RKO (cell line): ENCODE data around the gene APOF.
"Not testable (repeated sequence)": the region's sequence is repeated elsewhere in the genome, so short reads cannot be mapped to it uniquely, and the experiment has no call there.

Source experiments
- DNase-seq: peaks from one replicate; pipeline ENCODE4 v3.0.0-alpha.2; 2016; ENCODE audit warnings: low spot score

APOF gene, protein sequence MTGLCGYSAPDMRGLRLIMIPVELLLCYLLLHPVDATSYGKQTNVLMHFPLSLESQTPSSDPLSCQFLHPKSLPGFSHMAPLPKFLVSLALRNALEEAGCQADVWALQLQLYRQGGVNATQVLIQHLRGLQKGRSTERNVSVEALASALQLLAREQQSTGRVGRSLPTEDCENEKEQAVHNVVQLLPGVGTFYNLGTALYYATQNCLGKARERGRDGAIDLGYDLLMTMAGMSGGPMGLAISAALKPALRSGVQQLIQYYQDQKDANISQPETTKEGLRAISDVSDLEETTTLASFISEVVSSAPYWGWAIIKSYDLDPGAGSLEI

DNA sequence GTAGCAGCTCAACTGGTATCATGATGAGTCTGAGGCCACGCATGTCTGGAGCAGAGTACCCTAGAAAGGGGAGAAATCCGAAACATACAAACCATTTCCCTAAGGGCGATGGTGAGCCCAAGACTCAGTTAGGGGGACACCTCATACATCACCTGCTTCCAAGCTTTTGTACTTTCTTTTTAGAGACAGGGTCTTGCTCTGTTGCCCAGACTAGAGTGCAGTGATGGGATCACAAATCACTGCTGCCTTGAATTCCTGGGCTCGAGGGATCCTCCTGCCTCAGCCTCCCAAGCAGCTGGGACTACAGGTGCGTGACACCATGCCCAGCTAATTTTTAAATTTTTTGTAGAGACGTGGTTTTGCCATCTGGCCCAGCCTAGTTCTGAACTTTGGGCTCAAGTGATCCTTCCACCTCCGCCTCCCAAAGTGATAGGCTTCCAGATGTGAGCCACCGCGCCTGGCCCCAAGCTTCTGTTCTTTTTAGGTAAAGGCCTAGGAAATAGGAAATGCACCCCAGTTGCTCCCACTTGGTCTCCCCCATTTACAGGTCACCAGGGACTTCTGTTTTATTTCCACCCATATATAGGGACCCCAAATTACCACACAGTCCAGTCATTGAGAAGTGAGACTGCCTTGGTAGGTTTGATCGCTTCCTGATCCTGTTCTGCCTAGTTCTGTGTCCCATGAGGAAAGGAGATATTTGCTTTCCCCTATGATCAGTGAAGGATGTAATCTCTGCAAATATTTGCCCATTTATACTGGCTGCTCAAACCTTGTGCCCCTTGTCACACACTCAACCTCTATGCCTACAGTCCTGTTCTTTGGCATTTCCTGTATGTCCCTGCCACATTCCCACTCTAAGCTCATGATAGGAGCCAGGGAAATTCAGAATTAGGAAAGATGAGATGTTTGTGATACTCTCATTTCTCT is at the start of gene APOF:
Gene APOF (minus strand): TSS at position 728 of the 930 bp plus-strand sequence. CDS start 112 bp downstream, at position 616.
- no peak for DNase-seq

DNA sequence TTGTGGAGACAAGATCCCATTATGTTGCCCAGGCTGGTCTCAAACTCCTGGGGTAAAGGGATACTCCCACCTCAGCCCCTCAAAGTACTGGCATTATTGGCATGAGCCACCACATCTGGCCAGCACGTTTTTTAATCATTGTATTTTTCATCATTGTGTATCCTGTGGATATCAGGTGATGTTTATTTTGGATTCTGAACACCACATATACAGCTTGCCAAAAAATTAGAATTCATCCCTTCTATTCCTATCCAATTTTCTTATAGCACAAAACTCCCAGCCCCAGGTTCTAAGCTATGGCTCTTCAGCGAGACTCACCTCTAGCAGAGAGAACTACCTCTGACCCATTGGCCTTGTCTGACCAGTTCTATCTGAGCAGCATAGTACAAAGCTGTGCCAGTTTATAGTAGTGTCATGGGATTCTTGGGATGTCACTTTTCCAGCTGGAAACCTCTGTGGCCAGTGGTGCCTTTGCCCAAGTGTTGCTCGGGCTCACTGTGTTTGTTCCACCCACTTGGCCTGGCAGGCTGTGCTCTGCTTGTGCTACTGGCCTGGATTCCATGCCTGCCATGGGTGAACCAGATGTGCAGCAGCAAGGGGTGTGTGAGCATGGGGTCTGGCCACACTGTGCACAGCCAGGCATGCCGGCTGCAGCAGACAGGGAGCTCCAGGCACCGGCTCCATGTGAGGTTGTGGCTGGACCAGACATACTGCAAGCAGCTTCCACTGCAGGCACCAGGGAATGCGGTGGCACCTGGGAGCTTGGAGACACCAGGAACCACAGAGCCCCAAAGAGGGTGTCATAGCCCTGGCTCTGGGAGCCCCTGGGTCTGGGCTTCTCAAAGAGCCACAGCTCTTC is 49.4 kb upstream of the APOF start:
- DNase-seq, result no peak

DNA sequence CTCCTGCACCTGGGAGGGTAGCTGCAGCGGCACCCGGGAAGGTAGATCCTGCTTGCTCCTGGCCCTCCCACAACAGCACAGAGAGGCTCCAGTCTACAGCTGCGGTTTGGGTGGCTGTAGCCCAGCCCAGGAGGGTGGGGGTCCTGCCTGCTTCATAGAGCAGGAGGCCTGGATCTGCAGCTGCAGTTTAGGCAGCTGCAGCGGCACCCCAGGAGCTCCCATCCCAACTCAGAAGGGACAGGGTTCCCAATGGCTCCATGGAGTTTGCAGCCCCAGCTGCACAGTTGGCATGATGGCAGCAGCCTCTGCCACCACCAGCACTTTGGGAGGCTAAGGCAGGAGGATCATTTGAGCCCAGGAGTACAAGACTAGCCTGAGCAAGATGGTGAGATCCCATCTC is 48.1 kb upstream of the APOF start:
- DNase-seq, result no peak

DNA sequence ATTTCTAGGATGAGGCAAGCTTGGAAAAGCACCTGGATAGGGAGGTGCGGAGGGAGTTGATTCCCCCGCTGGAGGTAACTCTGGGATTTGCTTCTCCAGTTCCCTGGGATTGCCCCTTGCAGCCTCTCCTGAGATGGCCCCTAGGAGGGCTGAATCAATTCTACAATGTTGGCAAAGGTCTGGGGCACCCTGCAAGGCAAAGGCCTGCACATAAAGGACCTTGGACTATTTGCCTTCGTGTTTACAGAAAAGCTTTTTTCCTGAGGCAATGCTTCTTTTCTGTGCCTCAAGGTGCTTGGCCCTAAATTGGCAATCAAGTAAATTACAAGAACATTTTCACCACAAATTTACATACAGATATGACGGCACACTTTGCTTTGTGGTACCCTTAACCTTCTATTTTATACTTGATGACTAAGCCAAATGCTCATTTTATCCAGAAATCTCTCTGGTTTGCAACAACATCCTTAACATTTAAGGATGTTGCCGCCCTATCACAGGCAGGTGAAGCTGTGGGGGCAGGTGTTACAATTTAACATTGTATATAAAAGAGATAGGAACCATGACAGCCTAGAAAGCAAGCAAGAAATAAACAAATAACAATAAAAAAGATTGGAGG is 46.3 kb upstream of the APOF start:
- no peak for DNase-seq

DNA sequence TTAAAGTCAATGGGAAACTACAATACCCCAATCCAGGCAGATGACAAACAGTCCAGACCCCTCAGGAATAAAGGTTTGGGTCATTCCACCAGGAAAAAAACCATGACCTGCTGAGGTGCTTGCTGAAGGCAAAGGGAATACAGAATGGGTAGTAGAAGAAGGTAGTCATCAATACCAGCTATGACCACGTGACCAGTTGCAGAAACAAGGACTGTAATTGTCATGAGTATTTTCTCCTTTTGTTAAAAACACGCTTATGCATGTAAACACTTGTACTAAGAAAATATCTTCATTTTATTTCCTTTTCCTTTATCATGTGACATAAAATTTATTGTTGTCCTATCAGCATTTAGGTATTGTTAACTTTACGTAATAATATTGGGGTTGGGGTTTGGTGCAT is 41.6 kb upstream of the APOF start:
- not testable (repeated sequence) for DNase-seq

DNA sequence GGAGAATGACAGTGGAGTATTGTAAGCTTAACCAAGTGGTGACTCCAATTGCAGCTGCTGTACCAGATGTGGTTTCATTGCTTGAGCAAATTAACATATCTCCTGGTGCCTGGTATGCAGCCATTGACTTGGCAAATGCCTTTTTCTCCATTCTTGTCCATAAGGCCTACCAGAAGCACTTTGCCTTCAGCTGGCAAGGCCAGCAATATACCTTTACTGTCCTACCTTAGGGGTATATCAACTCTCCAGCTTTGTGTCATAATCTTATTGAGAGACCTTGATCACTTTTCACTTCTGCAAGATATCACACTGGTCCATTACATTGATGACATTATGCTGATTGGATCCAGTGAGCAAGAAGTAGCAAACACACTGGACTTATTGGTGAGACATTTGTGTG is 39.0 kb upstream of the APOF start:
- DNase-seq, result not testable (repeated sequence)

DNA sequence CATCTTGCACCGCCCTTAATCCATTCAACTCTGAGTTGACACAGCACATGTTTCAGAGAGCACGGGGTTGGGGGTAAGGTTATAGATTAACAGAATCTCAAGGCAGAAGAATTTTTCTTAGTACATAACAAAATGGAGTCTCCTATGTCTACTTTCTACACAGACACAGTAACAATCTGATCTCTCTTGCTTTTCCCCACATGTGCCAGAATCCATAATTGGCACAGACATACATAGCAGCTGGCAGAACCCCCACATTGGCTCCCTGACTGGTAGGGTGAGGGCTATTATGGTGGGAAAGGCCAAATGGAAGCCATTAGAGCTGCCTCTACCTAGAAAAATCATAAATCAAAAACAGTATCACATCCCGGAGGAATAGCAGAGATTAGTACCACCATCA is 38.5 kb upstream of the APOF start:
- DNase-seq, result not testable (repeated sequence)

DNA sequence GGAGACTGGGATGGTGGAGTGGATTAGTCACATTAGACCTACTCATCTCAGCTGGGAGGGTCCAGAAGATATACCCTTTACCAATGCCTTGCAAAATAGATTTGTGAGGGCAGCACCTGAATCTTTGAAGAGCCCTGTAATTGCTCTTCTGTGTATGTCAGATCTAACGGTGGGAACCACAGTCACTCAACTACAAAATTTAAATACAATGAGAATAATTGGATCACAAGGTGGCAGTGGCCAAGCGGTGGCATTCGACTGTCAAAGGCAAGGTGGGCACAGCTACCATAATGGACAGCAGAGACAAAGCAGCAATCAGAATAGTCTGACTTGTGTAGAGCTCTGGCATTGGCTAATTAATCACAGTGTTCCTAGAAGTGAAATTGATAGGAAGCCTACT is 36.8 kb upstream of the APOF start:
- not testable (repeated sequence) for DNase-seq

DNA sequence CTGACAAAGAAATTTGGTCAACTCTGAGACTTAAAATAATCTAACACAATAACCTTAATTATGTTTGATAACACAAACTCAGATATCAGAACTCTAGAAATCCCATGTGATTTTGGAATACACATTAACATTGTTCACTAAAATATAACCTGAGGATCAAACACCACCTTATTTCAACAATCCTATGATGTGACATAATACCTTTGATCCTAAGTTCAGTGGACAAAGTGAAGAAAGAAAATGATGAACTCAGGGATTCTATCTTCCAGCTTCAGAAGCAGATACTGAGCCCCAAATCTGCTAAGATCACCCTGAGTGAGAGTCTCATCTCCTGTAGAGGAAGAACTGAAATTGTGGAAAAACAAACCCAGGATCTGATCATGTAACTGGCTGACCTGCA is 35.7 kb upstream of the APOF start:
- no peak for DNase-seq

DNA sequence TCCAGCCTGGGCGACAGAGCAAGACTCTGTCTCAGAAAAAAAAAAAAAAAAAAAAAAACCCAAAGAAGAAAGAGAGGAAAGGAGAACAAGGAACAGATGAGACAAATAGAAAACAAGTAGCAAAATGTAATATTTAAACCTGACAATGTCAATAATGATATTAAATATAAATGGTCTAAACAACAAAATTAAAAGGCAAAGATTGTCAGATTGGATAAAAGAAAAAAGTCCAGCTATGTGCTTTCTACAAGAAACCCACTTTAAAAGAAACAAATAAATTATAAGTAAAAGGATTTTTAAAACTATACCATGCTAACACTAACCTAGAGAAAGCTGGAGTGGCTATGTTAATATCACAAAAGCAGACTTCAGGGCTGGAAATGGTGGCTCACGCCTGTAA is 29.7 kb upstream of the APOF start:
- DNase-seq, result no peak

DNA sequence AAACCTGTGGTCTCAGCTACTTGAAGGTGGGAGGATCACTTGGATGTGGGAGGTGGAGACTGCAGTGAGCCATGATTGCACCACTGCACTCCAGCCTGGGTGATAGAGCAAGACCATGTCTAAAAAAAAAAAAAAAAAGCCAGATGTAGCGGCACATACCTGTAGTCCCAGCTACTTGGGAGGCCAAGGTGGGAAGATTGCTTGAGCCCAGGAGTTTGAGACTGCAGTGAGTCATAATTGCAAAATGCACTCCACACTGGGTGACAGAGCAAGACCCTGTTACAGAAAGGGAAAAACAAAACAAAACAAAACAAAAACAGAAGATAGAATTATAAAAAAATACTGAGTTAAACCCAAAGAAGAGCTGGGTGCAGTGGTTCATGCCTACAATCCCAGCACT is 29.1 kb upstream of the APOF start:
- DNase-seq, result no peak

DNA sequence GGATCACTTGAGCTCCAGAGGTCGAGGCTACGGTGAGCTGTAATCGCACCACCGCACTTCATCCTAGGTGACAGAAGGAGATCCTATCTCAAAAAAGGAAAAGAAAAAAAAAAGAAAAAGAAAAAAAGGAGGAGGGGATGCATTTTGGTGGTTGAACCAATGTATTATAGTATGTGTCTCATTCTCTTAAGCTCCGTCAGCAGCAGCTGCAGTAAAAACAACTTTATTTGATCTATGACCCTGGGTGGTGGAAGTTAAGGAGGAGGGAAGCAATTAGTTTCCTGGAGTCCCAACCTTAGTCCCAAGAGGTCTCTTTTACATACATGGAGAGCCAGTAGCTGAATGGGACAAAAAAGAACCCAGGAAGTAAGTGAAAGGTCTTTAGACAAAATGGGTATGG is 26.8 kb upstream of the APOF start:
- no peak for DNase-seq

DNA sequence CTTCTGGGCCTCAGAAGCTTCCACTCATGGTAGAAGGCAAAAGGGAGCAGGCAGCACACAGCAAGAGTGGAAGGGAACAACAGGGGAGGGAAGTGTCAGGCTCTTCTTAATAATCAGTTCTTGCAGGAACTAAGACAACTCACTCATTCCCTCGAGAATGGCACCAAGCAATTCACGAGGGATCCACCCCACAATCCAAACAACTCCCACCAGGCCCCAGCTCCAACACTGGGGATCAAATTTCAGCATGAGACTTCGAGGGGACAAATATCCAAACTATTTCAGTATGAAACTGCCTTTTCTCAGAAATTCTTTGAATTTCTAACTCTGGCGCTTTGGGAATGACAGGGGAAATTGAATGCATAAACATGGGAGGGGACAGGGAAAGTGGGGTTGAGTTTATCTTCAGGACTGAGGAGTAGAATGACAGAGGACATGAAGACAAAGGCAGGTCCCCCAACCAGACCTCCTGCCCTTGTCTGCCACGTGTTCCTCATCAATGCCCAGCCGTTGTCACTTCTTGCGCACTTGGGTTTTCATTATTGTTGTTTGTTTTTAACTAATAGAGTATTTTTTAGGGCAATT is 24.6 kb upstream of the APOF start:
- no peak for DNase-seq

DNA sequence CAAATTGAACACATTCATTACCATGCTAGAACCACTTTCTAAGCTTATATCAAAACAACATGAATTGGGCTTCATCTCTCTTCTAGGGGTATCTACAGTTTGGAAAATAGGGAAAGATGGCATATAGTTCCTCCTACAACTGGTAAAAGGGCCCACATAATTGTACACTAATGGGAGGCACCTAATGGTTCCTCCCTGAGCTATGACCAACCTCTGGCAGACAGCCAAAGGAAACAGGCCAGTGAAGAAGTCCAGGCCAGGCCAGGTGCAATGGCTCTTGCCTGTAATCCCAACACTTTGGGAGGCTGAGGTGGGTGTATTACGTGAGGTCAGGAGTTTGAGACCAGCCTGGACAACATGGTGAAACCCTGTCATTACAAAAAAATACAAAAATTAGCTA is 23.2 kb upstream of the APOF start:
- no peak for DNase-seq

DNA sequence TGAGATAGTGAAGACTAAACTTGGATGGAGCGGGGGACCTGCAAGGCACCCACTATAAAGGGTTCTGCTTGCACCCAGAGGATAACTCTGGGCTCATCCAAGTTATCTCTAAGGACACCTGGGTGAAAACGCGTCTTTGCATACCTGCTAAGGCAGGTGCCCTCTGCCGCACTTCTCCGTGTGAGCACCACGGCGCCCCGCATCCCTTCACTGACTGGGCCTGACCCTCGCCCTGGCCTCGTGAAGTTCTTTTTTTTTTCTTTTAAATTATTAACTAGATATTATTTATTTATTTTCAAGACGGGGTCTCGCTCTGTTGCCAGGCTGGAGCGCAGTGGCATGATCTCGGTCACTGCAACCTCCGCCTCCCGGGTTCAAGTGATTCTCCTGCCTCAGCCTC is 20.0 kb upstream of the APOF start:
- DNase-seq, result no peak

DNA sequence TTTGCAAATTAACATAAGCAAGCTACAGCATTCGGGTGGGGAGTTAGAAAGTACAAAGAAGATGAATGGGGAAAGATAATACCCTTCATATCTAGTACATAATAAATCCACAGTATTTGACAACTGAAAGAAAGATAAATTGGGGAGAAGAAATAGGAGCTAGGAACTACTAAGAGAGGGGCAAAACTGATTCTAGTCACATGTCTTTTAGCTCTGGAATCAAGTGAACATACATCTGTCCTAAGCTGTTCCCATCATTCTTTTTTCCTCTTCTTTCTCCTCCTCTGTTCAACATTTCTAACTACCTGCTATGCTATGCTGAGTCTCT is 15.3 kb upstream of the APOF start:
- no peak for DNase-seq

DNA sequence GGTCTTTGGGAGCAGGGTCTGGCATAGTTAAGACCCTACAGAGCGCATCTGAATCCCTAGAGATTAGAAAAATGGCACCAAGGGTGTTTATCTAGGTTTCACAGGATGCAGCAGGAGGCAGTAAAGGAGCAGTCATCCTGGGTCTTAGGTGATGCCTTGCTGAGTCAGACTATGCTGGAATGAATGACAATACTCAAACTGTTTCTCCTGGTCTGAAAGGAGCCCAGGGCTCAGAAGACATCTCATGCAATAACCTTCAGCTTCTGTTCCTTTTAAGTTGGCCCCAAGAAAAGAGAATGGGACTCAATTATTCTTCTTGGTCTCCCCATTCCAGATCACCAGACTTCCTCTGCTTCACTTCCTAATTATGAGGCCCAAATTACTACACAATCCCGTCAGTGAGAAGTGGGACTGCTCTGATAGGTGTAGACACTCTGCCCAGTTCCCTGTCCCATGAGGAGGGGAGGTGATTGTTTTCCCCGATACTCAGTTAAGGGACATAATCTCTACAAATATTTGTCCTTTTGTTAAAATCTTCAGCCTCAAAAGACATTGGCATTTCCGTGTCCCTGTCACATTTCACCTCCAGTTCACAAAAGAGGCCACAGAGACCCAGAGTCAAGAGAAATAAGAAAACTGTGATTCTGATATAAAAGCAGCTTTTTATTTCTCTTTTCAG is 14.8 kb upstream of the APOF start:
- DNase-seq, result peak; percentile 73

DNA sequence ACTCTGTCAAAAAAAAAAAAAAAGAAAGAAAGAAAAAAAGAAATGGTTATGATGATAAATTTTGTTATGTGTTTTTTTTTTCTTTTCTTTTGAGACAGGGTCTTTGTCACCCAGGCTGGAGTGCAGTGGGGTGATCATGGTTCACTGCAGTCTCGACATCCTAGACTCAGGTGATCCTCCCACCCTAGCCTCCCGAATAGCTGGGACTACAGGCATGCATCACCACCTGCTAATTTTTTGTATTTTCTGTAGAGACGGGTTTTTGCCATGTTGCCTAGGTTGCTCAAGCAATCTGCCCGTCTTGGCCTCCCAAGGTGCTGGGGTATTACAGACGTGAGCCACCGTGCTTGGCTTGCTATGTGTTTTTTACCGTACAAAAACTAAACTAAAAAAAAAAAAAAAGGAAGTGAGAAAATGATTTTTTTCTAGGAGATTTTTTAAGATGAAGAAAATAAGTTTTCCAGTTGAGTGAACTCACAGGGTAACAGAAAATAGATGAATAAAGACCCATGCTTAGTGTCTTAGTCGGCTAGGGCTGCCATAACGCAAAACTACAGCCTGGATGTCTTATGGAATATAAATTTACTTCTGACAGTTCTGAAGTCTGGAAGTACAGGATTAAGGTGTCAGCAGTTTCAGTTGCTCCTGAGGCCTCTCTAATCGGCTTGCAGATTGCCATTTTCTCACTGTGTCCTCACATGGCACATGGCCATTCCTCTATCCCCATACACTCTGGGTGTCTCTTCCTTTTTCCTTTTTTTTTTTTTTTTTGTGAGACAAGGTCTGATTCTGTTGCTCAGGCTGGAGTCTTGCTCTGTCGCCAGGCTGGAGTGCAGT is 13.2 kb upstream of the APOF start:
- DNase-seq, result no peak

DNA sequence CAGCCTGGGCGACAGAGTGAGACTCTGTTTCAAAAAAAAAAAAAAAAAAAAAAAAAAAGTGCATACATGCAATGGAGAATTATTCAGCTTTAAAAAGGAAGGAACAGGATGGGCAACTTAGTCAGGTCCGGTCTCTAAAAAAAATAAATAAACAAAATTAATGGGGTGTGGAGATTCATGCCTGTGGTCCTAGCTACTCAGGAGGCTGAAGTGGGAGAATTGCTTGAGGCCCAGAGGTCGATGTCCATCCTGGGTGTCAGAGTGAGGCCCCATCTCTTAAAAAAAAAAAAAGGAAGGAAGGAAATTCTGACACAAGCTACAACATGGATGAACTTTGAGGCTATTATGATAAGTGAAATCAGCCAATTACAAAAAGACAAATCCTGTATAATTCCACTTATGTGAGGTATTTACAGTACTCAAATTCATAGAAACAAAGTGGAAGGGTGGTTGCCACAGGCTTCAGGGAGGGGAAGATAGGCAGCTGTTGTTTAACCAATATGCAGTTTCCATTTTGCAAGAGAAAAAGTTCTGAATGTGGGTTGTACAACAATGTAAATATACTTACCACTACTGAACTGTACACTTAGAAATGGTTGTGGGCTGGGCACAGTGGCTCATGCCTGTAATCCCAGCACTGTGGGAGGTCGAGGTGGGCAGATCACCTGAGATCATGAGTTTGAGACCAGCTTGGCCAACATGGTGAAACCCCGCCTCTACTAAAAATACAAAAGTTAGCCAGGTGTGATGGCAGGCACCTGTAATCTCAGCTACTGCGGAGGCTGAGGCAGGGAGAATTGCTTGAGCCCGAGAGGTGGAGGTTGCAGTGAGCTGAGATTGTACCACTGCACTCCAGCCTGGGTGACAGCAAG is 12.3 kb upstream of the APOF start:
- no peak for DNase-seq
